ENCODE results near the gene FGD2.

Gene FGD2

DNA sequence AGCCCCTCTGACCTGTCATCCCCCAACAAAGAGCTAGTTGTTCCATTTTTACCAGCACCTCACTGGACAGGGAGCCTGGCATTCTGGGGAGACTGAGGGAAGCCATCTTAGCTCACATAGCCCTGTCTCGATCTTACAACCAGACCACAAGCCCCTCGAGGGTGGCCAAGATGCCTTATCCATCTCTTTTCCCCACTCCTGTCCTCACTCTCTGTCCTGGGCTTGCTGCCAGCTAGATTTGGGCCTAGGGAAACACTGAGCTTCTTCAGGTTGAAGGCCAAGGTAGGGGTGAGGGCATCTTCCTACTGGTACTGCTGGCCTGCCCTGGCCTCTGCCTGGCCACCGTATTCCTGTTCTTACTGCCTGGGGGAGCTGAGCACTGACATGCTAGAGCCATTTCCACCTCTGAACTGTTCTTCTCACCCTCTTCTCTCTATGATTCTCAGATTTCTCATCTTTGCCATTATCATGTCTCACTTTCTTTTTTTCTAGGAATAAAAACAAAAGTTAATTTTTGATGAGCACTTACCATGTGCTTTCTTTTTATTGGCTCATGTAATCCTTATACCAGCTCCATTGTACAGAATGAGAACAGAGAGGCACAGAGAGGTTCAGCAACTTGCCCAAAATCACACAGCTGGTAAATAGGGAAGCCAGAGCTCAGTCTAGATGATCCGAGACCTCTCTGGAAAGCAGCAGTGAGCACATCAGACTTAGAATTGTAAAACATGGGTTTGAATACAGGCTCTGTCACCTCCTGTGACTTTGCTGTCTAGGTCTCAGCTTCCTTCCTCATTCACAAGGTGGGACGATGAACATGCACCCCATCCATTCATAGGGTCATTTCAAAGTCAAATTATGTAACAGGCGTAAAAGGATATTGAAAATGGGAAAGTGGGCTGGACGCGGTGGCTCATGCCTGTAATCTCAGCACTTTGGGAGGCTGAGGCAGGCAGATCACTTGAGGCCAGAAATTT lies 28.7 kb downstream of the FGD2 start:
- Histone ChIP-seq H3K27ac (ENCODE audit: extremely low read depth, low read depth, low read length) (no peak overlapping the region), H3K36me3 (ENCODE audit: control insufficient read depth in 2 of 2, insufficient read depth in 1 of 2, low read length in 2 of 2) (no peaks in the 10 kb centered on the region), H3K9me3 (ENCODE audit: control insufficient read depth, insufficient read depth, low read depth, low read length) (no peaks in the 10 kb centered on the region), H3K4me1 (ENCODE audit: control insufficient read depth, insufficient read depth, low read length) (no peaks in the 10 kb centered on the region), H3K4me3 (ENCODE audit: low read depth, low read length) (no peak overlapping the region)
- ChIA-PET POLR2A (interaction anchor here (0.6 to 1.3 kb wide), 3 partner anchors 12 to 136 kb away, joined by 3 read pairs; partner anchors contain the start of gene PIM1), CTCF (interaction anchor here (0.5 to 20.3 kb wide), 7 partner anchors 16 to 431 kb away, joined by 3 to 401 read pairs (median 7); partner anchors contain the start of gene PIM1)
- TF ChIP-seq BCL11B (tag by site-specific recombination; IDR thresholded peaks at IDR 0.05; ENCODE audit: low read depth) (no peak), SETDB1 (IDR thresholded peaks at IDR 0.05; ENCODE audit: insufficient read length, low read length) (no peak), ZNF558 (tag by site-specific recombination; IDR thresholded peaks at IDR 0.05) (no peak), ZFP3 (tag by site-specific recombination; IDR thresholded peaks at IDR 0.05; ENCODE audit: low read depth) (no peak), ZNF677 (tag by site-specific recombination; IDR thresholded peaks at IDR 0.05) (no peak), PRDM1 (tag by site-specific recombination; IDR thresholded peaks at IDR 0.05) (no peak), ZNF768 (tag by site-specific recombination; IDR thresholded peaks at IDR 0.05) (peak; percentile 82; the same call in 1 of the 2 replicates)

DNA sequence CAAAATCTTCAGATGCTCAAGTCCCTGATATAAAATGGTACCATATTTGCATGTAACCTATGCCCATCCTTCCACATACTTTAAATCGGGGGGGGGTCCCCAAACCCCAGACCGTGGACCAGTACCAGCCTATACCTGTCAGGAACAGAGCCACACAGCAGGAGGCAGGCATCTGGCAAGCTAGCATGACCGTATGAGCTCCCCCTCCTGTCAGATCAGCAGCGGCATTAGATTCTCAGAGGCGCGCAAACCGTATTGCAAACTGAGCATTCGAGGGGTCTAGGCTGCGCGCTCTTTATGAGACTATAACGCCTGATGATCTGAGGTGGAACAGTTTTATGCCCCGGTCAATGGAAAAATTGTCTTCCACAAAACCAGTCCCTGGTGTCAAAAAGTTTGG lies 30.7 kb downstream of the FGD2 start:
- H3K9me3 ChIP-seq (ENCODE audit: control insufficient read depth, insufficient read depth, low read depth, low read length): no peaks in the 10 kb centered on the region
- no peaks in the 10 kb centered on the region for H3K36me3 ChIP-seq (ENCODE audit: control insufficient read depth in 2 of 2, insufficient read depth in 1 of 2, low read length in 2 of 2)
- no peak for TF ChIP-seq ZNF37A (tag by site-specific recombination; IDR thresholded peaks at IDR 0.05)
- no peak for TF ChIP-seq ZNF544 (tag by site-specific recombination; IDR thresholded peaks at IDR 0.05)
- no peak for TF ChIP-seq RBAK (tag by site-specific recombination; IDR thresholded peaks at IDR 0.05)
- TF ChIP-seq ZNF701 (tag by site-specific recombination; IDR thresholded peaks at IDR 0.05): no peak
- TF ChIP-seq, protein P1, sequence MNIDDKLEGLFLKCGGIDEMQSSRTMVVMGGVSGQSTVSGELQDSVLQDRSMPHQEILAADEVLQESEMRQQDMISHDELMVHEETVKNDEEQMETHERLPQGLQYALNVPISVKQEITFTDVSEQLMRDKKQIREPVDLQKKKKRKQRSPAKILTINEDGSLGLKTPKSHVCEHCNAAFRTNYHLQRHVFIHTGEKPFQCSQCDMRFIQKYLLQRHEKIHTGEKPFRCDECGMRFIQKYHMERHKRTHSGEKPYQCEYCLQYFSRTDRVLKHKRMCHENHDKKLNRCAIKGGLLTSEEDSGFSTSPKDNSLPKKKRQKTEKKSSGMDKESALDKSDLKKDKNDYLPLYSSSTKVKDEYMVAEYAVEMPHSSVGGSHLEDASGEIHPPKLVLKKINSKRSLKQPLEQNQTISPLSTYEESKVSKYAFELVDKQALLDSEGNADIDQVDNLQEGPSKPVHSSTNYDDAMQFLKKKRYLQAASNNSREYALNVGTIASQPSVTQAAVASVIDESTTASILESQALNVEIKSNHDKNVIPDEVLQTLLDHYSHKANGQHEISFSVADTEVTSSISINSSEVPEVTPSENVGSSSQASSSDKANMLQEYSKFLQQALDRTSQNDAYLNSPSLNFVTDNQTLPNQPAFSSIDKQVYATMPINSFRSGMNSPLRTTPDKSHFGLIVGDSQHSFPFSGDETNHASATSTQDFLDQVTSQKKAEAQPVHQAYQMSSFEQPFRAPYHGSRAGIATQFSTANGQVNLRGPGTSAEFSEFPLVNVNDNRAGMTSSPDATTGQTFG (tag by site-specific recombination; IDR thresholded peaks at IDR 0.05; ENCODE audit: borderline replicate concordance): no peak
- no peak for TF ChIP-seq ZFP3 (tag by site-specific recombination; IDR thresholded peaks at IDR 0.05; ENCODE audit: low read depth)
- no peak for TF ChIP-seq PRDM1 (tag by site-specific recombination; IDR thresholded peaks at IDR 0.05)
- CTCF ChIA-PET: interaction anchor here (0.6 to 20.3 kb wide), 4 partner anchors 15 to 174 kb away, joined by 3 to 401 read pairs (median 192); partner anchors contain the start of gene PIM1
- no peak overlapping the region for H3K4me3 ChIP-seq (ENCODE audit: low read depth, low read length)
- no peaks in the 10 kb centered on the region for H3K4me1 ChIP-seq (ENCODE audit: control insufficient read depth, insufficient read depth, low read length)
- H3K27ac ChIP-seq (ENCODE audit: extremely low read depth, low read depth, low read length): no peak overlapping the region
- POLR2A ChIA-PET: interaction anchor here (1.2 kb wide), 1 partner anchor 8 kb away, joined by 5 read pairs; no protein-coding TSS in a partner anchor

DNA sequence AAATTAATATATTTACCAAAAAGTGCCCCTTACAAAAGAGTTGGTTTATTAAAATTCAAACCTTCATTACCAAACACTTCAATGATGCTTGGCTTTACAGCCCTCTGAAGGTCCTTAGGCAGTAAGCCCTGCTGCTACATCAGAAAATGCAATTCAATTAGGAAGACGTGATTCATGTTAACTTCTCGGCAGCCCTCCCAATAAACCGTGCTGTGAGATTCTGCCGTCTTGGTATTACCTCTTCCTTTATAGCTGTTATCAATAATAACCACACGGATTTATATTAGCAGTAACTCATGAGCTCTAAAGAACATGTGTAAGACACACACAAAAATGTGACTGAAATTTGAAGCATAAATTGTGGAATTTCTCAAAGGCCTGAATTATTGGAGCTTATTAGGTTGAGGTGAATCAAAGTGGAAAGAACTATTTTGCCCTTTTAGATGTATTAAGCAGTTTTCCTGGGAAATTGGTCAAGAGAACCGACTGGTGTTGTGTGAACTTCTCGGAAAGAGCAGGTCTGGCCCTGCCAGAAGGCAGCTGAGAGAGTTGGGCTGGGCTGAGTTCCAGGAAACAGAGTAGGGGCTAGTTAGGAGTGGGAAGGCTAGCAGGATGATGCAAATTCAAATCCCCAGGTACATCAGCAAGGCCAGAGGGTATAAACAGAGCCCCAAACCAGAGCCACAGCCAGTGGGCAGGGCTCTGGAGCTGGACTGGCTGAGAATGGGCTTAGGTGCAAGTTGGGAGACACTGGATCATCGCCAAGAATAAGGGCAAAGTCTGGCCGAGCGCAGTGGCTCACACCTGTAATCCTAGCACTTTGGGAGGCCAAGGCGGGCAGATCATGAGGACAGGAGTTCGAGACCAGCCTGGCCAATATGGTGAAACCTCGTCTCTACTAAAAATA lies 33.1 kb downstream of the FGD2 start:
- no peak overlapping the region for H3K27ac ChIP-seq (ENCODE audit: extremely low read depth, low read depth, low read length)
- no peaks in the 10 kb centered on the region for H3K9me3 ChIP-seq (ENCODE audit: control insufficient read depth, insufficient read depth, low read depth, low read length)
- no peak overlapping the region for H3K4me3 ChIP-seq (ENCODE audit: low read depth, low read length)
- POLR2A ChIA-PET: no interaction called here
- H3K4me1 ChIP-seq (ENCODE audit: control insufficient read depth, insufficient read depth, low read length): no peaks in the 10 kb centered on the region
- TF ChIP-seq, protein P2, sequence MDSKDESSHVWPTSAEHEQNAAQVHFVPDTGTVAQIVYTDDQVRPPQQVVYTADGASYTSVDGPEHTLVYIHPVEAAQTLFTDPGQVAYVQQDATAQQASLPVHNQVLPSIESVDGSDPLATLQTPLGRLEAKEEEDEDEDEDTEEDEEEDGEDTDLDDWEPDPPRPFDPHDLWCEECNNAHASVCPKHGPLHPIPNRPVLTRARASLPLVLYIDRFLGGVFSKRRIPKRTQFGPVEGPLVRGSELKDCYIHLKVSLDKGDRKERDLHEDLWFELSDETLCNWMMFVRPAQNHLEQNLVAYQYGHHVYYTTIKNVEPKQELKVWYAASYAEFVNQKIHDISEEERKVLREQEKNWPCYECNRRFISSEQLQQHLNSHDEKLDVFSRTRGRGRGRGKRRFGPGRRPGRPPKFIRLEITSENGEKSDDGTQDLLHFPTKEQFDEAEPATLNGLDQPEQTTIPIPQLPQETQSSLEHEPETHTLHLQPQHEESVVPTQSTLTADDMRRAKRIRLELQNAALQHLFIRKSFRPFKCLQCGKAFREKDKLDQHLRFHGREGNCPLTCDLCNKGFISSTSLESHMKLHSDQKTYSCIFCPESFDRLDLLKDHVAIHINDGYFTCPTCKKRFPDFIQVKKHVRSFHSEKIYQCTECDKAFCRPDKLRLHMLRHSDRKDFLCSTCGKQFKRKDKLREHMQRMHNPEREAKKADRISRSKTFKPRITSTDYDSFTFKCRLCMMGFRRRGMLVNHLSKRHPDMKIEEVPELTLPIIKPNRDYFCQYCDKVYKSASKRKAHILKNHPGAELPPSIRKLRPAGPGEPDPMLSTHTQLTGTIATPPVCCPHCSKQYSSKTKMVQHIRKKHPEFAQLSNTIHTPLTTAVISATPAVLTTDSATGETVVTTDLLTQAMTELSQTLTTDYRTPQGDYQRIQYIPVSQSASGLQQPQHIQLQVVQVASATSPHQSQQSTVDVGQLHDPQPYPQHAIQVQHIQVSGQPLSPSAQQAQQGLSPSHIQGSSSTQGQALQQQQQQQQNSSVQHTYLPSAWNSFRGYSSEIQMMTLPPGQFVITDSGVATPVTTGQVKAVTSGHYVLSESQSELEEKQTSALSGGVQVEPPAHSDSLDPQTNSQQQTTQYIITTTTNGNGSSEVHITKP (tag by site-specific recombination; IDR thresholded peaks at IDR 0.05): 0 out of 2 replicates have a peak, but pooled peaks have one; percentile 13
- TF ChIP-seq ZFHX2 (tag by site-specific recombination; conservative IDR thresholded peaks at IDR 0.05): peak; percentile 20; the same call in 1 of the 2 replicates
- TF ChIP-seq, protein P1 (tag by site-specific recombination; IDR thresholded peaks at IDR 0.05; ENCODE audit: borderline replicate concordance): no peak
- TF ChIP-seq, protein P3, sequence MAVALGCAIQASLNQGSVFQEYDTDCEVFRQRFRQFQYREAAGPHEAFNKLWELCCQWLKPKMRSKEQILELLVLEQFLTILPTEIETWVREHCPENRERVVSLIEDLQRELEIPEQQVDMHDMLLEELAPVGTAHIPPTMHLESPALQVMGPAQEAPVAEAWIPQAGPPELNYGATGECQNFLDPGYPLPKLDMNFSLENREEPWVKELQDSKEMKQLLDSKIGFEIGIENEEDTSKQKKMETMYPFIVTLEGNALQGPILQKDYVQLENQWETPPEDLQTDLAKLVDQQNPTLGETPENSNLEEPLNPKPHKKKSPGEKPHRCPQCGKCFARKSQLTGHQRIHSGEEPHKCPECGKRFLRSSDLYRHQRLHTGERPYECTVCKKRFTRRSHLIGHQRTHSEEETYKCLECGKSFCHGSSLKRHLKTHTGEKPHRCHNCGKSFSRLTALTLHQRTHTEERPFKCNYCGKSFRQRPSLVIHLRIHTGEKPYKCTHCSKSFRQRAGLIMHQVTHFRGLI (tag by site-specific recombination; IDR thresholded peaks at IDR 0.05): peak; percentile 65; the same call in 1 of the 2 replicates
- TF ChIP-seq ZNF132 (tag by site-specific recombination; IDR thresholded peaks at IDR 0.05; ENCODE audit: borderline replicate concordance): no peak
- CTCF ChIA-PET: interaction anchor here (0.5 to 3.1 kb wide), 9 partner anchors 9 to 171 kb away, joined by 3 to 22 read pairs (median 5); no protein-coding TSS in a partner anchor
- no peaks in the 10 kb centered on the region for H3K36me3 ChIP-seq (ENCODE audit: control insufficient read depth in 2 of 2, insufficient read depth in 1 of 2, low read length in 2 of 2)

Measured in HEK293 (cell line).